GM12875 (cell line): Measurements from ENCODE around the gene TSPEAR.
"Not testable (repeated sequence)": the region's sequence is repeated elsewhere in the genome, so short reads cannot be mapped to it uniquely, and the experiment has no call there.

ENCODE experiments used
- H3K4me3 ChIP-seq: one replicate; pipeline ENCODE4 v1.5.1; 2011; ENCODE audit warnings: low read depth, low read length, control low read depth
- TF ChIP-seq, protein P1 (sequence below): IDR thresholded peaks from 2 replicates; pipeline ENCODE4 v1.5.1; 2011; ENCODE audit warnings: low read depth, mild to moderate bottlenecking, control low read depth, inconsistent platforms, low read length, moderate library complexity, borderline replicate concordance; ENCODE audit not compliant: insufficient read depth

Gene TSPEAR

DNA sequence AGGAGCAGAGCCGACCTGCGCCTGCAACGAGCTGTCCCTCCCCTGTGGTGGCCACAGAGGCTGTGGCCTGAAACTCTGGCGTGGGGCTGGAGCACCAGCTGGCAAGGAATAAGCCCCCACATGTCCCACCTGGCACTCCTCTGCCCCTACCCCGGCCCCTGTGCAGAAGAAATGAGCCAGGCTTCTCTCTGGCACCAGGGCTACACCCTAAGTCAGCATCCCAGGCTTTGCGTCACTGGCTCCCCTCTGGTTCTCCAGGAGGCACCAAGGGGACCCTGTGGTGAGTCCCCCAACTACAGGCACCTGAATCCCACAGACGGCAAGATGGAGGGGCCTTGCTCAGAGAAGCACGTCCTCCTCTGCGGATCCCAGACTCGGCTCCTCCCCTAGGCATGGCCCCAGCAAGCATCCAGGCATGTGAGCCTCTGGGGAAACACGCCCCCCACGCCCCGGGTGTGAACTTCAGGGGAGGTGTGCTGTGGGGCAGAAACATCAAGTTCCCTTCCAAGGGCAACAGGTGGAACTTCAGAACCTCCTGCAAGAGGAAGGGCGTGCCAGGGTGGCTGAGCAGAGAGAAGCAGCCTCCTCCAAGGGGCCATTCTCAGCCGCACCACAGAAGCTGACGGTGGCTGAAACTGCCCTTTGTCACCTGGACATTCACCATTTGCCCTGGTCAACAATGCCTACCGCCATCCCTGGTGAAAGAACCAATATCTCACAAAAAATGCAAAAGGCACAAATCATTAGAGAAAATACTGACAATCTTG, 108.1 kb downstream of the TSPEAR start:
- H3K4me3 ChIP-seq, result no peak overlapping the region
- TF ChIP-seq, protein P1, sequence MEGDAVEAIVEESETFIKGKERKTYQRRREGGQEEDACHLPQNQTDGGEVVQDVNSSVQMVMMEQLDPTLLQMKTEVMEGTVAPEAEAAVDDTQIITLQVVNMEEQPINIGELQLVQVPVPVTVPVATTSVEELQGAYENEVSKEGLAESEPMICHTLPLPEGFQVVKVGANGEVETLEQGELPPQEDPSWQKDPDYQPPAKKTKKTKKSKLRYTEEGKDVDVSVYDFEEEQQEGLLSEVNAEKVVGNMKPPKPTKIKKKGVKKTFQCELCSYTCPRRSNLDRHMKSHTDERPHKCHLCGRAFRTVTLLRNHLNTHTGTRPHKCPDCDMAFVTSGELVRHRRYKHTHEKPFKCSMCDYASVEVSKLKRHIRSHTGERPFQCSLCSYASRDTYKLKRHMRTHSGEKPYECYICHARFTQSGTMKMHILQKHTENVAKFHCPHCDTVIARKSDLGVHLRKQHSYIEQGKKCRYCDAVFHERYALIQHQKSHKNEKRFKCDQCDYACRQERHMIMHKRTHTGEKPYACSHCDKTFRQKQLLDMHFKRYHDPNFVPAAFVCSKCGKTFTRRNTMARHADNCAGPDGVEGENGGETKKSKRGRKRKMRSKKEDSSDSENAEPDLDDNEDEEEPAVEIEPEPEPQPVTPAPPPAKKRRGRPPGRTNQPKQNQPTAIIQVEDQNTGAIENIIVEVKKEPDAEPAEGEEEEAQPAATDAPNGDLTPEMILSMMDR, result no peak

DNA sequence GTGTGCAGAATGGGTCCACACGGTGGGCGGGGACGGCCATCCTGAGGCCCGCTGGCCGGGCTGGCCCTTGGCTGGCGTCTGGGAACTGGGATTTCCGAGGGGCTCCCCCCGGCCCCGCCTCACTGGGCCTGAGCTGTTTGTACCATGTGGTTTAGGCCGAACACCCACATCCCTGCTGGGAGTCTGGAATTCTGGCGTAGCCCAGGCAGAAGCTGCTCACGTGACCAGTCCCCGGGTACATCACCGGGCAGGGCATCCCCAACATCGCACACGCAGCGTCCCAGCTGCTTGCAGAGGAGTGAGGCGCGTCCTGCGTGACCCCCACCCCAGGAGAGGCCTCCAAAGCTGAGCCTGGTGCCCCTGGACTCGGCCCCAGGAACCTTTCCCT, 108.9 kb downstream of the TSPEAR start:
- TF ChIP-seq, protein P1, result no peak
- no peak overlapping the region for H3K4me3 ChIP-seq

DNA sequence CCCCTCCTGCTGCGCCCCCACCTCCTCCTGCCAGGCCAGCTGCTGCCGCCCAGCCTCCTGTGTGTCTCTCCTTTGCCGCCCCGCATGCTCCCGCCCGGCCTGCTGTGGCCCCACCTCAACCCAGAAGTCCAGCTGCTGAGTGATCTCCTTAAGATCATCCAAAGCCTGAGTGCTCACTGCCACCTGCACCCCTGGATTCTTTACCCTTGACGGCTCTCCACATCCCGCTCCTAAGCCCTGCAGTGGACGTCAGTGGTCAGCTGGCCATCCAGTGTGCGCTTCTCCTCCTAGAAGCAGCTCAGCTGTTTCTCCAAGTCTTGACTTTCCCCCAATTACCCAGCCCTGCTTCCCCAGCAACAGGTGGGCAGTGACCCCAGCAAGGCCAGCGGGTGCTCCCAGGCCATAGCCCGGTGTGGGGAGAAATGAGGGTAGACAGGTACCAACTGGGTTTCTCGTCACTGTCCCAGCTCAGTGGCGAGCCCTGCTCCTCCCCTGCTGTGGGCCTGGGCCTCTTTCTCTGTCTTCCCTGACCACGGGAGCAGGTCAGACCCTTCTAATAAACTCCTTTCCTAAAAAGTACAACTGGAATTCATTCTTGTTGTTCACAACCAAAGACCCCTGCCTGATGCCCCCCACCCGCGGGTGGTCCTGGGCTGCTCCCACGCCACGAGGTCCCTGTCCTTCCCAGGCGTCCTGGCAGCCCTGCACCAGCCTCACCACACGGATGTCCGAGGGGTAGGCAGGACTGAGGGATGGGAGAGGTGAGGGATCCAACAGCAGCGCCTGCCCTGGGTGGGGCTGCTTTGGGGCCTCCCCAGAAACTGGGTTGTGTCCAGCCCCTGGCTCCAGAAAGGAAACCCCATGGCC, 109.5 kb downstream of the TSPEAR start:
- TF ChIP-seq, protein P1, result no peak
- no peak overlapping the region for H3K4me3 ChIP-seq

DNA sequence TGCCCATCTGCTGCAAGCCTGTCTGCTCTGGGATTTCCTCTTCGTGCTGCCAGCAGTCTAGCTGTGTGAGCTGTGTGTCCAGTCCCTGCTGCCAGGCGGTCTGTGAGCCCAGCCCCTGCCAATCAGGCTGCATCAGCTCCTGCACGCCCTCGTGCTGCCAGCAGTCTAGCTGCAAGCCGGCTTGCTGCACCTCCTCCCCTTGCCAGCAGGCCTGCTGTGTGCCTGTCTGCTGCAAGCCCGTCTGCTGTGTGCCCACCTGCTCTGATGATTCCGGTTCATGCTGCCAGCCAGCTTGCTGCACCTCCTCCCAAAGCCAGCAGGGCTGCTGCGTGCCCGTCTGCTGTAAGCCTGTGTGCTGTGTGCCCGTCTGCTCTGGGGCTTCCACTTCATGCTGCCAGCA, 110.3 kb downstream of the TSPEAR start:
- not testable (repeated sequence) for H3K4me3 ChIP-seq

DNA sequence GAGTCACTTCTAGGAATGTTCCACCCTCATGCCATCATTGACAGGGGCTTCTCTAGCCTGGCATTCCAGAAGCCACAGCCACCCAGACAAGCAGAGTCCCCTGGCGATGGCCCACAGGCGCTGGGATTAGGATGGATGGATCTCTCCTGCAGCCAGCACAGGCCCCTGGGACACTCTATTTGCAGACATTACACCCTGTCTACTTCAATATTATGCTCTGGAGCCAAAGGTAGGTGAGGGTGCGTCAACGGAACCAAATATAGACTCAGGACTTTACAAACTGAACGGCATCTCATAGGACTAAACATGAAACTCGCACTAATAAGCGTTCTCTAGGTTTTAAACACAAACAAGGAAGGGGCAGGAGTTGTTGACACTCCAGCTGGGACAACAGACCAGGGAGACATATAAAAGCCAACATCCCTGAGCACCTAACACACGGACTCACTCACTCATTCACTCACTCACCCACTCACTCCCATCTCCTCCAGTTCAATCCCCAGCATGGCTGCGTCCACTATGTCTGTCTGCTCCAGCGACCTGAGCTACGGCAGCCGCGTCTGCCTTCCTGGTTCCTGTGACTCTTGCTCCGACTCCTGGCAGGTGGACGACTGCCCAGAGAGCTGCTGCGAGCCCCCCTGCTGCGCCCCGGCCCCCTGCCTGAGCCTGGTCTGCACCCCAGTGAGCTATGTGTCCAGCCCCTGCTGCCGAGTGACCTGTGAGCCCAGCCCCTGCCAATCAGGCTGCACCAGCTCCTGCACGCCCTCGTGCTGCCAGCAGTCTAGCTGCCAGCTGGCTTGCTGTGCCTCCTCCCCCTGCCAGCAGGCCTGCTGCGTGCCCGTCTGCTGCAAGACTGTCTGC, 111.0 kb downstream of the TSPEAR start, which contains the start of gene KRTAP10-7:
Gene KRTAP10-7, plus strand, starts transcription at position 480 of the 861 bp plus-strand sequence. Its CDS starts 25 bp downstream, at position 505.
- H3K4me3 ChIP-seq, result not testable (repeated sequence)

DNA sequence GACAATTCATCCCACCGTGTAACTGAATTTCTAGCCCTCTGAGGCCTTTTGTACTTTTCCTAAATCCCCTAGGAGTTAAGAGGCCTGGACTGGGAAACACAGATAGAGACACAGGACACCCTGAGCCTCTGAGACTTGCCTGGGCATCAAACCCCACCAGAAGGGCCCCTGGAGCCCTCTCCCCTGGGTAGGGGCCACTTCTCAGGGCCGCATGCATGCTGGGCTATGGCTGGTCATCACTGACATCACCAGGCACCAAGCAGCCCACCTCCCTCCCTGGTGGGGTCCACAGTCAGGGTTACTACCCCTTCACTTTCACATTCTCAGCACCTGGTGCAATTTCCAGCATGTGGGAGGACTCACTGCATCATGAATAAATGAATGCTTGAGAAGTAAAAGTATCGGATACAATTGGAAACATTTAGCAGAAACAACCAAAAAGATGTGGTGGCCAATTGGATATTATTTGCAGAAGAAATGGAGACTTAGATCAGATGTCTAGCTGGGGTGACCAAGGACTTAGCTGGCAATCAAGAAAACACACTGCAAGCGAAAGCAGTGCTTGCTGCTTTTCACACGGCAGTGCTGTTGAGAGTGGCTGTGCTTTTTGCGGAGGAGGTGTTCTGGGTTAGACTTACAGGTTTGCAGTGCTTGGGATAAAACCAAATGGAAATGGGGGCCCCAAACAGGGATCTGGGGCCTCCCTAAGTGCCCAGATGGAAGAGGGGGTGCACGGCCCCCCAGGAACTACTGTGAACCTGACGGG, 111.9 kb downstream of the TSPEAR start:
- H3K4me3 ChIP-seq, result no peak overlapping the region
- TF ChIP-seq, protein P1, result no peak

DNA sequence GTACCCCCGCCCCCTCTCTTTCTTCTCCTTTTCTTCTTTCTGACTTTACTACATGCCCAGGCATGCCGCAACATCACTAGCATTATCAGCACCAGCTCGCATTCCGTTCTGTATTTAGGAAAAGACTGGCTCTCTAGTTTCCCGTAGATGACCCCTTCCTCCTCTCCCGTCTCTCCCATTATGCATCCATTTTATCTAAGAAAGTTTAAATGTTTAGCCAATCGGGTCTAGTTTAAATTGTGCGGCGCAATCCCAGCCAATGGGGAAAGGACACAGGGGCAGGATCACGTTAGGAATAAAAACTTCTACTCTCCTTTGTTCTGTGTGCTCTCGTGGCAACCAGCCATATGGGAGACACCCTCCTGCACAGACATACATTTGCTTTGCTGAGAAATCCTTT, 113.3 kb downstream of the TSPEAR start:
- TF ChIP-seq, protein P1, result no peak
- no peak overlapping the region for H3K4me3 ChIP-seq
